Lung (tissue), 16 donors: ENCODE measurements around the gene PPARA. TPM values are rescaled to one million over a fixed set of nuclear protein-coding genes. Genes with fewer than 3 reads are reported as not detected.
A peak's percentile ranks its signal among the peaks of the same experiment; 100 is the strongest.

Source experiments
- ATAC-seq: fragments of 200-7000 bp; cut with Tn5 transposase; one replicate; pipeline ENCODE4 v1.9.1; 2020; ENCODE audit warnings: moderate number of reproducible peaks; ENCODE audit not compliant: insufficient read depth, low FRiP score
- DNase-seq, 3 donors: peaks; one replicate each; pipeline ENCODE4 v3.0.0-alpha.2; 2013 to 2017
- H3K27ac ChIP-seq, 2 donors: one replicate each; pipeline ENCODE4 v1.5.1; 2013; ENCODE audit warnings: mild to moderate bottlenecking in 2 of 2, moderate library complexity in 2 of 2, control low read depth in 1 of 2, inconsistent platforms in 1 of 2, low read depth in 1 of 2, low read length in 1 of 2
- H3K27me3 ChIP-seq, 3 donors: one replicate each; pipeline ENCODE4 v1.5.1; 2013; ENCODE audit warnings: low read length in 2 of 3; ENCODE audit not compliant: control insufficient read depth in 3 of 3, insufficient read depth in 3 of 3
- H3K36me3 ChIP-seq, 4 donors: one replicate each; pipeline ENCODE4 v1.5.1; 2013; ENCODE audit warnings: low read length in 4 of 4, mild to moderate bottlenecking in 1 of 4, moderate library complexity in 1 of 4; ENCODE audit not compliant: control insufficient read depth in 4 of 4, insufficient read depth in 4 of 4
- H3K4me1 ChIP-seq, 5 donors: one replicate each; pipeline ENCODE4 v1.5.1; 2013; ENCODE audit warnings: low read length in 5 of 5, mild to moderate bottlenecking in 2 of 5, moderate library complexity in 1 of 5; ENCODE audit not compliant: control insufficient read depth in 5 of 5, insufficient read depth in 5 of 5
- H3K4me3 ChIP-seq: one replicate; pipeline ENCODE4 v1.5.1; 2013; ENCODE audit warnings: mild to moderate bottlenecking, control low read depth, moderate library complexity
- H3K9ac ChIP-seq, 2 donors: one replicate each; pipeline ENCODE4 v1.5.1; 2013; ENCODE audit warnings: low read length in 2 of 2, control low read depth in 1 of 2; ENCODE audit not compliant: insufficient read depth in 1 of 2
- H3K9me3 ChIP-seq, 4 donors: one replicate each; pipeline ENCODE4 v1.5.1; 2013; ENCODE audit warnings: low read length in 3 of 4, mild to moderate bottlenecking in 1 of 4, moderate library complexity in 1 of 4; ENCODE audit not compliant: control insufficient read depth in 4 of 4, insufficient read depth in 3 of 4
- WGBS, 2 donors: extraction: QIAGEN DNeasy Blood & Tissue Kit; methylation state at CpG; one replicate each; pipeline ENCODE4 v1.1.7; 2013; 5-methylcytosine and 5-hydroxymethylcytosine counted together
- long read RNA-seq, 5 donors: transcript quantifications; one replicate each; lab custom pipeline, GENCODE V29; 2026
- polyA plus RNA-seq, 2 donors: library from polyadenylated mRNA; stranded (reverse); fragments of 200-250 nt; gene quantifications; one replicate each; pipeline ENCODE4 v1.2.1, GENCODE V29; 2013
- total RNA-seq, 2 donors: library from RNA; depleted of rRNA in 1 of 2; stranded (reverse); fragments of >200 nt in 1 of 2; gene quantifications; one replicate each; pipeline ENCODE4 v1.2.1, GENCODE V29; 2014 to 2021
- TF ChIP-seq, protein P1 (sequence below): IDR thresholded peaks from 2 replicates; pipeline ENCODE4 v1.5.1; 2012; ENCODE audit warnings: mild to moderate bottlenecking; ENCODE audit errors: control extremely low read depth, extremely low read depth
- donor health status: control.
- donor health status: control.
- donor health status: Bipolar disorder and iron deficiency.
- donor health status: healthy.
- donor health status: DM: yes; HTN: yes; CAD: no.

Gene PPARA
- total RNA-seq = 10 to 100 TPM; 17.0 to 18.1 TPM
- polyA plus RNA-seq = 1 to 10 TPM; 4.4 to 5.0 TPM
- long read RNA-seq, donor 1, partial matches to known transcripts = 24 of 25 reads
- long read RNA-seq, donor 1, other reads (novel, unspliced or antisense) = 0 of 25 reads
- long read RNA-seq, donor 2 = 0 reads
- long read RNA-seq, donor 3 = 0 reads
- long read RNA-seq, donor 4 = 0 reads
- long read RNA-seq, donor 5, partial matches to known transcripts = 0 of 1 reads
- long read RNA-seq, donor 5, other reads (novel, unspliced or antisense) = 0 of 1 reads

DNA sequence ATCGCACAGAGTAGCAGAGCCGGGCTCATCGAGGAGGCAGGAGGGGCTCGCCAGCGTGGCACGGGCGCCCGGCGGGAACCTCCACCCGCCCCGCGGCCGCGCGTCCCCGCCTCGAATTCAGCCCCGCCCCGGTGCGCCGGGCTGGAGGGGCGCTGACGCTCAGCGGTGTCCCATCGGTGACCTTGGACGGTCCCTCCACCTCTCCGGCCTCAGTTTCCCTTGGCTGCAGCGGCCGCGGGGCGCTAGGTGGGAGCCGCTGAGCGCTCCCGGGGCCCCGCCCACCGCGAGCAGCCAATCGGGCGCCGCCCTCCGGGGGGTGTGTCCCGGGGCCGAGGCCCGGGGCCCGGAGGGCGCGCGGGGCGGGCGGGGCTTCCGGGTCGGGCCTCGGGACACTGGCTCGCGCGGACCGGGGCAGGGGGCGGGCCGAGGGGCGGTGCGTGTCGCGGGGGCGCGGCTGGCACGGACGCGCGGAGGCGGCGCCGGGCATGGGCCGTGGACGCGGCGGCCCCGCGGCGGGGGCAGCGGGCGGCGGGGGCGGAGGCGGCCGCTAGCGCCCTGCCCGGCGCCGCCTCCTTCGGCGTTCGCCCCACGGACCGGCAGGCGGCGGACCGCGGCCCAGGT, at the start of gene PPARA:
Gene PPARA (plus strand): TSS at position 493 of the 621 bp plus-strand sequence. CDS start 47,858 bp downstream, outside the sequence.
- Histone ChIP-seq H3K4me3 (peak within 1 kb of the TSS; percentile 75), H3K36me3 (peaks cover 0 to 7% (median 1%) of the 10 kb centered on the region in 4 donors), H3K9ac (peak within 1 kb of the TSS in 1 of 2 donors; percentile 32), H3K27ac (peak within 1 kb of the TSS; percentile 91 to 96), H3K4me1 (peaks cover 3 to 22% (median 7%) of the 10 kb centered on the region in 5 donors), H3K27me3 (no peaks in the 10 kb centered on the region), H3K9me3 (no peaks in the 10 kb centered on the region)
- ATAC-seq (peak; percentile 91), DNase-seq (peak; percentile 80 to 90 (median 85))
- TF ChIP-seq, protein P1, sequence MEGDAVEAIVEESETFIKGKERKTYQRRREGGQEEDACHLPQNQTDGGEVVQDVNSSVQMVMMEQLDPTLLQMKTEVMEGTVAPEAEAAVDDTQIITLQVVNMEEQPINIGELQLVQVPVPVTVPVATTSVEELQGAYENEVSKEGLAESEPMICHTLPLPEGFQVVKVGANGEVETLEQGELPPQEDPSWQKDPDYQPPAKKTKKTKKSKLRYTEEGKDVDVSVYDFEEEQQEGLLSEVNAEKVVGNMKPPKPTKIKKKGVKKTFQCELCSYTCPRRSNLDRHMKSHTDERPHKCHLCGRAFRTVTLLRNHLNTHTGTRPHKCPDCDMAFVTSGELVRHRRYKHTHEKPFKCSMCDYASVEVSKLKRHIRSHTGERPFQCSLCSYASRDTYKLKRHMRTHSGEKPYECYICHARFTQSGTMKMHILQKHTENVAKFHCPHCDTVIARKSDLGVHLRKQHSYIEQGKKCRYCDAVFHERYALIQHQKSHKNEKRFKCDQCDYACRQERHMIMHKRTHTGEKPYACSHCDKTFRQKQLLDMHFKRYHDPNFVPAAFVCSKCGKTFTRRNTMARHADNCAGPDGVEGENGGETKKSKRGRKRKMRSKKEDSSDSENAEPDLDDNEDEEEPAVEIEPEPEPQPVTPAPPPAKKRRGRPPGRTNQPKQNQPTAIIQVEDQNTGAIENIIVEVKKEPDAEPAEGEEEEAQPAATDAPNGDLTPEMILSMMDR = no peak
- 0 to 1% methylated on average over 40 to 98 of the region's 98 CpGs for WGBS, 2 donors

DNA sequence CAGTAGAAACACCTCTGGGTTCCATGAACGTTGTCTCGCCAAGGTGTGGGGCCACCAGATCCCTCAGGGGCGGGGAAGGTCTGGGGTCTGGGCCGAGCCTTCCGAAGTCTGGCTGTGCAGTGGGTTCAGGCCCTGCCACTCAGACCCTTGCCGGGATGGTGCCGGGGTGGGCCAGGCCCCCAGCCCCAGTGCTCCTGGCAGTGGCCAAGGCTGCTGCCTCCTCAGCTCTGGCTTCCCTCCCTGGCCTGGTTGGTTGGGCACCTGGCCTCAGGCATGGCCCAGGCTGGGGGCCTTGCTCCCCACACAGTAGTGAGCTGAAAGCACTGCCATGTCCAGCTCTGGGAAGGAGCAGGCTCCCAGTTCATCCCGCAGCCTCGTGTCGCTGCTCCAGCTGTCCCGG, 48.2 kb upstream of the PPARA start:
- Histone ChIP-seq H3K9ac (no peak overlapping the region), H3K4me1 (peaks cover 0 to 40% (median 6%) of the 10 kb centered on the region in 5 donors), H3K36me3 (peaks cover 5 to 78% (median 30%) of the 10 kb centered on the region in 4 donors), H3K4me3 (no peak overlapping the region), H3K9me3 (no peaks in the 10 kb centered on the region), H3K27ac (peak overlapping the region in 1 of 2 donors; percentile 91), H3K27me3 (no peaks in the 10 kb centered on the region)
- 88 to 93% methylated on average over 9 to 11 of the region's 11 CpGs for WGBS, 2 donors
- ATAC-seq = no peak
- TF ChIP-seq, protein P1 = no peak
- DNase-seq = no peak

DNA sequence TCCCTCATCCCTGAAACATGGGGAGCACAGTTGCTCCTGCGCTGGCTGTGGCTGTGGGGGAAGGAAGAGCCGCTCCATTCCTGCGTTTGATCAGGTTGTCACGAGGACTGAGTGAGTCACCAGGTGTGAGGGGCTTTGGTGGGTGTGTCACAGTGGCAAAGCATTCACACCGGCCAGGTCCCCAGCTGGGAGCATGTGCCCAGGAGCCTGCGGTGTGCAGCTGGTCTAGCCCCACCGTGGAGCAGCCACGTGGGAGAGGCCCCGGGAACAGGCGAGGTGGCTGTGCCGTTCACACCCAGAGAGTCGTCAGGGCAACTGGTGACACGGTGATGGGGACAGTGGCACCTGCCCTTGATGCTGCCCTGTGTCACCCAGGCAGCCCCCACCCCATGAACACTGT, 47.6 kb upstream of the PPARA start:
- Histone ChIP-seq H3K27ac (peak overlapping the region in 1 of 2 donors; percentile 91), H3K9me3 (no peaks in the 10 kb centered on the region), H3K36me3 (peaks cover 5 to 82% (median 32%) of the 10 kb centered on the region in 4 donors), H3K4me3 (no peak overlapping the region), H3K4me1 (peaks cover 0 to 46% (median 9%) of the 10 kb centered on the region in 5 donors), H3K9ac (no peak overlapping the region), H3K27me3 (no peaks in the 10 kb centered on the region)
- DNase-seq (no peak), ATAC-seq (no peak)
- TF ChIP-seq, protein P1 = no peak
- 69 to 87% methylated on average over 11 to 13 of the region's 13 CpGs for WGBS, 2 donors
